ENCODE measurements around the gene ZNF674. TPM values are rescaled to one million over a fixed set of nuclear protein-coding genes. Genes with fewer than 3 reads are reported as not detected.
A peak's percentile ranks its signal among the peaks of the same experiment; 100 is the strongest.

The ZNF674 gene
- total RNA-seq, 1 donor from 2014 or later, result 11.6 TPM

- H3K4me3 ChIP-seq (ENCODE audit: low read depth, low read length), result peak within 1 kb of the TSS; percentile 41
- peak; percentile 2 for TF ChIP-seq CTCF (IDR thresholded peaks at IDR 0.05; ENCODE audit: insufficient read depth, low read length, severe bottlenecking)
- H3K36me3 ChIP-seq (ENCODE audit: control insufficient read depth, insufficient read depth, low read length), result no peaks in the 10 kb centered on the region
- DNase-seq (ENCODE audit: low read depth), result peak; percentile 31
- H3K27me3 ChIP-seq (ENCODE audit: control insufficient read depth, insufficient read depth, low read length), result no peaks in the 10 kb centered on the region
- FAIRE-seq, result no peak
Measured at GRCh38 chrX:46573331-46573891, 28.2 kb upstream of the ZNF674 start, which contains the start of gene CHST7. Gene CHST7, plus strand, starts transcription at chrX:46573765. Its CDS starts 167 bp downstream, at chrX:46573932.

- no peak for TF ChIP-seq CTCF (IDR thresholded peaks at IDR 0.05; ENCODE audit: insufficient read depth, low read length, severe bottlenecking)
- Histone ChIP-seq H3K36me3 (ENCODE audit: control insufficient read depth, insufficient read depth, low read length) (no peaks in the 10 kb centered on the region), H3K4me3 (ENCODE audit: low read depth, low read length) (no peak overlapping the region), H3K27me3 (ENCODE audit: control insufficient read depth, insufficient read depth, low read length) (no peaks in the 10 kb centered on the region)
- DNase-seq (ENCODE audit: low read depth), result no peak
- no peak for FAIRE-seq
Measured at GRCh38 chrX:46572340-46572936, 27.2 kb upstream of the ZNF674 start.

- no peak for FAIRE-seq
- no peak for TF ChIP-seq CTCF (IDR thresholded peaks at IDR 0.05; ENCODE audit: insufficient read depth, low read length, severe bottlenecking)
Measured at GRCh38 chrX:46571423-46572339, 26.5 kb upstream of the ZNF674 start.

GRCh38 chrX:46569621-46570020 is 24.4 kb upstream of the ZNF674 start:
- DNase-seq (ENCODE audit: low read depth), result no peak
- no peak for FAIRE-seq
- no peak overlapping the region for H3K4me3 ChIP-seq (ENCODE audit: low read depth, low read length)
- no peak for TF ChIP-seq CTCF (IDR thresholded peaks at IDR 0.05; ENCODE audit: insufficient read depth, low read length, severe bottlenecking)
- H3K27me3 ChIP-seq (ENCODE audit: control insufficient read depth, insufficient read depth, low read length), result no peaks in the 10 kb centered on the region
- H3K36me3 ChIP-seq (ENCODE audit: control insufficient read depth, insufficient read depth, low read length), result no peaks in the 10 kb centered on the region

More at GRCh38 chrX:46571423-46572339, 26.5 kb upstream of the ZNF674 start:
- Histone ChIP-seq H3K36me3 (ENCODE audit: control insufficient read depth, insufficient read depth, low read length) (no peaks in the 10 kb centered on the region), H3K4me3 (ENCODE audit: low read depth, low read length) (no peak overlapping the region), H3K27me3 (ENCODE audit: control insufficient read depth, insufficient read depth, low read length) (no peaks in the 10 kb centered on the region)
- DNase-seq (ENCODE audit: low read depth), result no peak

- TF ChIP-seq CTCF (IDR thresholded peaks at IDR 0.05; ENCODE audit: insufficient read depth, low read length, severe bottlenecking), result no peak
- DNase-seq (ENCODE audit: low read depth) (no peak), FAIRE-seq (no peak)
- Histone ChIP-seq H3K36me3 (ENCODE audit: control insufficient read depth, insufficient read depth, low read length) (no peaks in the 10 kb centered on the region), H3K4me3 (ENCODE audit: low read depth, low read length) (no peak overlapping the region), H3K27me3 (ENCODE audit: control insufficient read depth, insufficient read depth, low read length) (no peaks in the 10 kb centered on the region)
Measured at GRCh38 chrX:46567388-46567787, 22.2 kb upstream of the ZNF674 start.
